K562 (cell line): ENCODE data around the gene DARS1. TPM values are rescaled to one million over a fixed set of nuclear protein-coding genes. Genes with fewer than 3 reads are reported as not detected.

Source experiments
- ARID1B ChIP-seq: fragments of 450-650 bp; IDR thresholded peaks from 2 replicates; pipeline ENCODE4 v1.6.1; 2016; ENCODE audit warnings: antibody characterized with exemption, mild to moderate bottlenecking, inconsistent platforms
- CEBPB ChIP-seq: fragments of 450-650 bp; IDR thresholded peaks from 2 replicates; pipeline ENCODE4 v1.6.1; 2016; ENCODE audit warnings: missing genetic modification characterization, missing compliant biosample characterization
- E2F5 ChIP-seq: sonication (generic); formaldehyde crosslinking; IDR thresholded peaks from 2 replicates; pipeline ENCODE4 v1.8.0; 2022; ENCODE audit warnings: mild to moderate bottlenecking, missing genetic modification reagents
- E4F1 ChIP-seq: fragments of 250-450 bp; sonication (Bioruptor Pico); IDR thresholded peaks from 2 replicates; pipeline ENCODE4 v1.5.0; 2021; ENCODE audit warnings: mild to moderate bottlenecking, borderline replicate concordance
- ELF1 ChIP-seq: fragments of 200-800 bp; sonication (Bioruptor generic); IDR thresholded peaks from 2 replicates; pipeline ENCODE4 v1.6.1; 2016; ENCODE audit warnings: missing genetic modification characterization, missing compliant biosample characterization
- GATA2 ChIP-seq: sonication (generic); formaldehyde crosslinking; IDR thresholded peaks from 2 replicates; pipeline ENCODE4 v1.4.0; 2020; ENCODE audit warnings: mild to moderate bottlenecking, missing genetic modification reagents
- HDAC2 ChIP-seq: fragments of 450-650 bp; IDR thresholded peaks from 2 replicates; pipeline ENCODE4 v1.6.1; 2016; ENCODE audit warnings: mild to moderate bottlenecking
- HMBOX1 ChIP-seq: sonication (generic); IDR thresholded peaks from 2 replicates; pipeline ENCODE4 v1.6.1; 2016
- PRMT5 ChIP-seq: sonication (generic); formaldehyde crosslinking; IDR thresholded peaks from 2 replicates; pipeline ENCODE4 v1.5.0; 2020; ENCODE audit warnings: missing genetic modification reagents
- SAP30 ChIP-seq: fragments of 200-600 bp; sonication (generic); IDR thresholded peaks from 2 replicates; pipeline ENCODE4 v1.6.1; 2012; ENCODE audit warnings: borderline replicate concordance, low read depth, mild to moderate bottlenecking, moderate library complexity, low read length, control low read depth, inconsistent platforms; ENCODE audit not compliant: insufficient read depth, poor library complexity, severe bottlenecking
- SREBF2 ChIP-seq: sonication (generic); formaldehyde crosslinking; IDR thresholded peaks from 2 replicates; pipeline ENCODE4 v1.4.0; 2020; ENCODE audit warnings: mild to moderate bottlenecking, missing genetic modification reagents
- TCF7L2 ChIP-seq: fragments of 150-350 bp; IDR thresholded peaks from 2 replicates; pipeline ENCODE4 v1.6.1; 2016; ENCODE audit warnings: low read depth, mild to moderate bottlenecking, low read length, moderate library complexity
- ZNF57 ChIP-seq: fragments of 450-650 bp; formaldehyde crosslinking; IDR thresholded peaks from 2 replicates; pipeline ENCODE4 v1.4.0; 2020; ENCODE audit warnings: mild to moderate bottlenecking, moderate library complexity
- ZSCAN29 ChIP-seq: fragments of 450-650 bp; IDR thresholded peaks from 2 replicates; pipeline ENCODE4 v1.6.1; 2017
- polyA plus RNA-seq, 8 experiments: library from polyadenylated mRNA; depleted of rRNA in 4 of 8; stranded (reverse) in 5 of 8; unstranded in 3 of 8; fragments of >200 nt; fragmentation: Nextera tagmentation in 2 of 8; fragmentation: Illumina TruSeq in 1 of 8; extraction: Ambion mirVana in 2 of 8; extraction: Trizol in 1 of 8; gene quantifications; 2 replicates each; pipeline versions ENCODE4 v1.2.1 to v1.2.3, GENCODE V29; 2011 to 2014; ENCODE audit warnings: inconsistent platforms in 1 of 8, missing spikeins in 1 of 8
- total RNA-seq, 7 experiments: library from RNA; depleted of rRNA in 6 of 7; stranded (reverse); fragments of >200 nt in 6 of 7; fragmentation: Illumina TruSeq in 2 of 7; extraction: Trizol in 2 of 7; gene quantifications; 2 replicates each; pipeline versions ENCODE4 v1.2.1 to v1.2.3, GENCODE V29; 2011 to 2021; ENCODE audit warnings: low replicate concordance in 1 of 7
- TF ChIP-seq, protein P1 (sequence below): sonication (generic); formaldehyde crosslinking; IDR thresholded peaks from 2 replicates; pipeline ENCODE4 v1.8.0; 2022; ENCODE audit warnings: mild to moderate bottlenecking, missing genetic modification reagents
- TF ChIP-seq, protein P2 (sequence below): fragments of 450-650 bp; IDR thresholded peaks from 2 replicates; pipeline ENCODE4 v1.6.1; 2017; ENCODE audit warnings: antibody characterized with exemption

DARS1 gene
- total and polyA plus RNA-seq, 9 of the 15 experiments (the other 6 are each of a cell fraction or from before 2014, with no cell fraction given): 91.5 to 239 (median 98.0) TPM

DNA sequence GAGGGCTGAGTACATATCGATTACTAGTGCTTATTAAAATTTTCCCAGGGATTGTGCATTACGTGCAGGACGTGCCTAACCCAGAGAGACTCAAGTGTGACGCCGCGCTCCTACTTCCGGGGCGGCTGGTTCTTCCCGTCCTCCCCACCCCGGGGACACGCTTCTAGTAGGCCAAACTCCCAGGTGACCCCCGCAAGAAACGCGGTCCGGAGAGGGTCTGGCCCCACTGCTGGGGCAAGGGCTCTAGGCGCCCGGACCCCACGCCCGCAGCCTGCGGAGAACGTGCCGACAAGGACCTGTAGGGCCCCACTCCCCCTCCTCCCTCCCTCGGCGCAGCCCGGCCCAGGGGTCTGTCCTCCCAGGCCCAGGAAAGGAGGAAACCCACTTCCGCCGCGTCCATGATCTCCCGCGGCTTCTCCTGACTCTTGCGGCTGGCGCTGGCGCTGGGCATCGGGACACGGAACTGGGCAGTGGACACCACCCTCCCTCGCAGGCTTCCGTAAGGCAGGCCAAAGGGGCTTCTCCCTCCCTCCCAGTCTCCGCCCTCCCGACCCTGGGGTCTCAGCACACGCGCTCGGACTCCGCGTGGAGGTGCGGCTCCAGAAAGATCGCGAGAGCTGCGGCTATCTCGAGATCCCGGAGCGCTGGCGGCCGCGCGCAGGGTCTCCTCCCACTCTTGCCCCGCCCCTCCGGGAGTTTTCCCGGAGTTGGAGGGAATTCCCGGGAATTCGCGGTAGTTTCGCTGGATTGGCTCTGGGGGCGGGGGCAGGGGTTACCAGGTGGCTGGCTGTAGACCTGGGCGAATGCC lies at the start of gene DARS1 (continued):
- TF ChIP-seq, protein P1, sequence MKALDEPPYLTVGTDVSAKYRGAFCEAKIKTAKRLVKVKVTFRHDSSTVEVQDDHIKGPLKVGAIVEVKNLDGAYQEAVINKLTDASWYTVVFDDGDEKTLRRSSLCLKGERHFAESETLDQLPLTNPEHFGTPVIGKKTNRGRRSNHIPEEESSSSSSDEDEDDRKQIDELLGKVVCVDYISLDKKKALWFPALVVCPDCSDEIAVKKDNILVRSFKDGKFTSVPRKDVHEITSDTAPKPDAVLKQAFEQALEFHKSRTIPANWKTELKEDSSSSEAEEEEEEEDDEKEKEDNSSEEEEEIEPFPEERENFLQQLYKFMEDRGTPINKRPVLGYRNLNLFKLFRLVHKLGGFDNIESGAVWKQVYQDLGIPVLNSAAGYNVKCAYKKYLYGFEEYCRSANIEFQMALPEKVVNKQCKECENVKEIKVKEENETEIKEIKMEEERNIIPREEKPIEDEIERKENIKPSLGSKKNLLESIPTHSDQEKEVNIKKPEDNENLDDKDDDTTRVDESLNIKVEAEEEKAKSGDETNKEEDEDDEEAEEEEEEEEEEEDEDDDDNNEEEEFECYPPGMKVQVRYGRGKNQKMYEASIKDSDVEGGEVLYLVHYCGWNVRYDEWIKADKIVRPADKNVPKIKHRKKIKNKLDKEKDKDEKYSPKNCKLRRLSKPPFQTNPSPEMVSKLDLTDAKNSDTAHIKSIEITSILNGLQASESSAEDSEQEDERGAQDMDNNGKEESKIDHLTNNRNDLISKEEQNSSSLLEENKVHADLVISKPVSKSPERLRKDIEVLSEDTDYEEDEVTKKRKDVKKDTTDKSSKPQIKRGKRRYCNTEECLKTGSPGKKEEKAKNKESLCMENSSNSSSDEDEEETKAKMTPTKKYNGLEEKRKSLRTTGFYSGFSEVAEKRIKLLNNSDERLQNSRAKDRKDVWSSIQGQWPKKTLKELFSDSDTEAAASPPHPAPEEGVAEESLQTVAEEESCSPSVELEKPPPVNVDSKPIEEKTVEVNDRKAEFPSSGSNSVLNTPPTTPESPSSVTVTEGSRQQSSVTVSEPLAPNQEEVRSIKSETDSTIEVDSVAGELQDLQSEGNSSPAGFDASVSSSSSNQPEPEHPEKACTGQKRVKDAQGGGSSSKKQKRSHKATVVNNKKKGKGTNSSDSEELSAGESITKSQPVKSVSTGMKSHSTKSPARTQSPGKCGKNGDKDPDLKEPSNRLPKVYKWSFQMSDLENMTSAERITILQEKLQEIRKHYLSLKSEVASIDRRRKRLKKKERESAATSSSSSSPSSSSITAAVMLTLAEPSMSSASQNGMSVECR (CRISPR knock-in tag): peak; percentile 89
- TF ChIP-seq SREBF2 (CRISPR knock-in tag): no peak
- no peak for TF ChIP-seq ZSCAN29
- no peak for TF ChIP-seq TCF7L2
- TF ChIP-seq PRMT5 (CRISPR knock-in tag): no peak
- peak; percentile 87 for TF ChIP-seq ELF1
- no peak for TF ChIP-seq CEBPB (tag)
- no peak for TF ChIP-seq SAP30
- 0 out of 2 replicates have a peak, but pooled peaks have one; percentile 48 for TF ChIP-seq E2F5
- TF ChIP-seq, protein P2, sequence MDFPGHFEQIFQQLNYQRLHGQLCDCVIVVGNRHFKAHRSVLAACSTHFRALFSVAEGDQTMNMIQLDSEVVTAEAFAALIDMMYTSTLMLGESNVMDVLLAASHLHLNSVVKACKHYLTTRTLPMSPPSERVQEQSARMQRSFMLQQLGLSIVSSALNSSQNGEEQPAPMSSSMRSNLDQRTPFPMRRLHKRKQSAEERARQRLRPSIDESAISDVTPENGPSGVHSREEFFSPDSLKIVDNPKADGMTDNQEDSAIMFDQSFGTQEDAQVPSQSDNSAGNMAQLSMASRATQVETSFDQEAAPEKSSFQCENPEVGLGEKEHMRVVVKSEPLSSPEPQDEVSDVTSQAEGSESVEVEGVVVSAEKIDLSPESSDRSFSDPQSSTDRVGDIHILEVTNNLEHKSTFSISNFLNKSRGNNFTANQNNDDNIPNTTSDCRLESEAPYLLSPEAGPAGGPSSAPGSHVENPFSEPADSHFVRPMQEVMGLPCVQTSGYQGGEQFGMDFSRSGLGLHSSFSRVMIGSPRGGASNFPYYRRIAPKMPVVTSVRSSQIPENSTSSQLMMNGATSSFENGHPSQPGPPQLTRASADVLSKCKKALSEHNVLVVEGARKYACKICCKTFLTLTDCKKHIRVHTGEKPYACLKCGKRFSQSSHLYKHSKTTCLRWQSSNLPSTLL: no peak
- TF ChIP-seq HDAC2: peak; percentile 38; the same call in 1 of the 2 replicates
- TF ChIP-seq GATA2 (CRISPR knock-in tag): no peak
- no peak for TF ChIP-seq E4F1 (CRISPR knock-in tag)
- TF ChIP-seq HMBOX1: peak; percentile 48
- TF ChIP-seq ZNF57 (CRISPR knock-in tag): no peak
- TF ChIP-seq ARID1B: peak; percentile 19
